ENCODE data around the gene SYCP2L.

The SYCP2L gene

DNA sequence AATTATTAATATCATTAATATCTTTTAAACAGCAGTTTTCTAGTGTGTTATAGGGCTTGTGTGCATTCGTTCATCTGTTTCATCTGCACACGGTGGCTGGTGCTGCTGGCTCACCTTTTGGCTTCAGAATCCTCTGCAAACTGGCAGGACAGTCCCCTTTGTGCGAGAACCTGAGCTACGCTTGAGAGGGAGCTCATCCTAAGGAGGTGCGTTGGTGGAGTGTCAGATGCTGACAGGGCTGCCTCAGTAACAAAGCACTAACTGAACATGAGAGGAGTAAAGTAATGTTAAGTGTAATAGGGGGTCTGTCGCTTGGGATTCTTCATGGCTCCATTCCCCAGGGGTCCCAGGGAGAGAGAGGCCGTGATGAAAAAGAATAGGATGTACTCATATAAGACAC lies 134.9 kb downstream of the SYCP2L start:
- no peak overlapping the region for H3K9ac ChIP-seq
- no peak overlapping the region for H3K4me3 ChIP-seq (IDR thresholded peaks at IDR 0.05; ENCODE audit: insufficient read depth, low read depth, low read length)
- no peak overlapping the region for H3K4me2 ChIP-seq
- no peaks in the 10 kb centered on the region for H3K27me3 ChIP-seq (ENCODE audit: insufficient read depth, low read depth)
- TF ChIP-seq, protein P1, sequence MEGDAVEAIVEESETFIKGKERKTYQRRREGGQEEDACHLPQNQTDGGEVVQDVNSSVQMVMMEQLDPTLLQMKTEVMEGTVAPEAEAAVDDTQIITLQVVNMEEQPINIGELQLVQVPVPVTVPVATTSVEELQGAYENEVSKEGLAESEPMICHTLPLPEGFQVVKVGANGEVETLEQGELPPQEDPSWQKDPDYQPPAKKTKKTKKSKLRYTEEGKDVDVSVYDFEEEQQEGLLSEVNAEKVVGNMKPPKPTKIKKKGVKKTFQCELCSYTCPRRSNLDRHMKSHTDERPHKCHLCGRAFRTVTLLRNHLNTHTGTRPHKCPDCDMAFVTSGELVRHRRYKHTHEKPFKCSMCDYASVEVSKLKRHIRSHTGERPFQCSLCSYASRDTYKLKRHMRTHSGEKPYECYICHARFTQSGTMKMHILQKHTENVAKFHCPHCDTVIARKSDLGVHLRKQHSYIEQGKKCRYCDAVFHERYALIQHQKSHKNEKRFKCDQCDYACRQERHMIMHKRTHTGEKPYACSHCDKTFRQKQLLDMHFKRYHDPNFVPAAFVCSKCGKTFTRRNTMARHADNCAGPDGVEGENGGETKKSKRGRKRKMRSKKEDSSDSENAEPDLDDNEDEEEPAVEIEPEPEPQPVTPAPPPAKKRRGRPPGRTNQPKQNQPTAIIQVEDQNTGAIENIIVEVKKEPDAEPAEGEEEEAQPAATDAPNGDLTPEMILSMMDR (conservative IDR thresholded peaks at IDR 0.05; ENCODE audit: low read depth, low read length): no peak
- H3K27ac ChIP-seq: no peak overlapping the region
- H2AFZ ChIP-seq (ENCODE audit: low read depth): no peak overlapping the region
- H3K79me2 ChIP-seq (ENCODE audit: insufficient read depth, low read depth): no peaks in the 10 kb centered on the region
- H3K4me1 ChIP-seq (ENCODE audit: low read depth, poor library complexity, severe bottlenecking): peaks cover 5% of the 10 kb centered on the region
- no peaks in the 10 kb centered on the region for H3K36me3 ChIP-seq (ENCODE audit: insufficient read depth)
- no peaks in the 10 kb centered on the region for H4K20me1 ChIP-seq (ENCODE audit: insufficient read depth)

DNA sequence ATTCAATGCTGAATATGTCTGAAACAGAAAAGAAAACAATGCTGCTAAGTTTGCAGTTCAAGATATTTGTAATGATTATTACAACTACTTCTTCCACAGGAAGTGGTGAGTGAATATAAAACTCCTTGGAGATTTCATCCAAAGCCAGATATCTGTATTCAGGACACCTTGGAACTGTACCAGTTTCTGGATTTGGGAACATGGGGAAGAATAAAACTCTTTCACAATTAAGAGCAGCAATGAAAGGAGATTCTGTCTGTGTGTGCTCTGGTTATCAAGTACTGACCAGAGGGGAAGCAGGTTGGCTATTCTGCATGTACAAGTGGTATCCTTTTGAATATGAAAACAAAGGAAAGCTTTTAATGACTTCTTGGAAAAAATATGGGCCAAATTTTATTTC lies 136.2 kb downstream of the SYCP2L start:
- H3K4me1 ChIP-seq (ENCODE audit: low read depth, poor library complexity, severe bottlenecking): peaks cover 8% of the 10 kb centered on the region
- H3K4me2 ChIP-seq: no peak overlapping the region
- H3K27me3 ChIP-seq (ENCODE audit: insufficient read depth, low read depth): no peaks in the 10 kb centered on the region
- H4K20me1 ChIP-seq (ENCODE audit: insufficient read depth): no peaks in the 10 kb centered on the region
- TF ChIP-seq, protein P1 (conservative IDR thresholded peaks at IDR 0.05; ENCODE audit: low read depth, low read length): no peak
- no peak overlapping the region for H3K9ac ChIP-seq
- H3K79me2 ChIP-seq (ENCODE audit: insufficient read depth, low read depth): no peaks in the 10 kb centered on the region
- no peak overlapping the region for H3K4me3 ChIP-seq (IDR thresholded peaks at IDR 0.05; ENCODE audit: insufficient read depth, low read depth, low read length)
- no peaks in the 10 kb centered on the region for H3K36me3 ChIP-seq (ENCODE audit: insufficient read depth)
- no peak overlapping the region for H2AFZ ChIP-seq (ENCODE audit: low read depth)
- no peak overlapping the region for H3K27ac ChIP-seq

Measured in KMS-11 (cell line).